GM15510 (cell line): ENCODE data around the gene TACR3.

Experiments used
- POLR2A ChIP-seq: IDR thresholded peaks from 3 replicates; pipeline ENCODE4 v1.6.1; 2011; ENCODE audit warnings: borderline replicate concordance; ENCODE audit not compliant: insufficient read length; ENCODE audit errors: extremely low read depth

Gene TACR3, protein sequence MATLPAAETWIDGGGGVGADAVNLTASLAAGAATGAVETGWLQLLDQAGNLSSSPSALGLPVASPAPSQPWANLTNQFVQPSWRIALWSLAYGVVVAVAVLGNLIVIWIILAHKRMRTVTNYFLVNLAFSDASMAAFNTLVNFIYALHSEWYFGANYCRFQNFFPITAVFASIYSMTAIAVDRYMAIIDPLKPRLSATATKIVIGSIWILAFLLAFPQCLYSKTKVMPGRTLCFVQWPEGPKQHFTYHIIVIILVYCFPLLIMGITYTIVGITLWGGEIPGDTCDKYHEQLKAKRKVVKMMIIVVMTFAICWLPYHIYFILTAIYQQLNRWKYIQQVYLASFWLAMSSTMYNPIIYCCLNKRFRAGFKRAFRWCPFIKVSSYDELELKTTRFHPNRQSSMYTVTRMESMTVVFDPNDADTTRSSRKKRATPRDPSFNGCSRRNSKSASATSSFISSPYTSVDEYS

GRCh38 chr4:103719830-103720207, at the start of gene TACR3:
Gene TACR3, minus strand, starts transcription at chr4:103719985. Its CDS starts 310 bp downstream, at chr4:103719675.
- no peak for TF ChIP-seq POLR2A

DNA sequence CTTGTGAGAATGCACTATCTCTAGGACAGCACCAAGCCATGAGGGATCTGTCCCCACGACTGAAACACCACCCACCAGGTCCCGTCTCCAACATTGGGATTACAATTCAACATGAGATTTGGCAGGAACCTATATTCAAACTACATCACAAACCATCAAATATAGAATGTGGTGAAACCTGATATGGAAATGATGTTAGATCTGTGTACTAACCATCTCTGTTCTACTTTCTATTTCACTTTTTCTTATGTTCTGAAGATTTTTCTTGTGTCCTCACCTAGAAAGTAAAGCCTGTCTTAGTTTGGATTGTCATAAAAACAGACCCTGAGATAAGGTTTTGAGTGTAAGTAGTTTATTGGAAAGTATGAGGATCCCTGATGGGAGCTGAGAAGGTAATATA, 37.8 kb upstream of the TACR3 start:
- TF ChIP-seq POLR2A: no peak

DNA sequence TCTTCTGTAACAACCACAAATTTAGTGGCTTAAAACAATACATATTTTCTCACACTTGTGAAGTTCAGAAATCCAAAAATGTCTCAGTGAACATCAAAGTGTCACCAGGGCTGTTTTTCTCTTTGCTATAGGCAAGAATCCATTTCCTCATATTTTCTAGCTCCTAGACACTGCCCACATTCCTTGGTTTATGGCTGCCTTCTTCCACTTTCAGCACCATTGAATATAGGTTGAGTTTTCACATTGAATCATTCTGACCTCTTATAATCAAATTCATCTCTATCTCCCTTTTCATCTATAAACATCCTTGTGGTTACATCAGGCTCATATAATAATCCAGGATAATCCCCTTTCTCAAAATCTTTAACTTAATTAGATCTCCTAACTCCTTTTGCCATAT, 37.0 kb upstream of the TACR3 start:
- TF ChIP-seq POLR2A: no peak

GRCh38 chr4:103754844-103755243, 35.1 kb upstream of the TACR3 start:
- no peak for TF ChIP-seq POLR2A

GRCh38 chr4:103753868-103754653, 34.3 kb upstream of the TACR3 start:
- TF ChIP-seq POLR2A: no peak

DNA sequence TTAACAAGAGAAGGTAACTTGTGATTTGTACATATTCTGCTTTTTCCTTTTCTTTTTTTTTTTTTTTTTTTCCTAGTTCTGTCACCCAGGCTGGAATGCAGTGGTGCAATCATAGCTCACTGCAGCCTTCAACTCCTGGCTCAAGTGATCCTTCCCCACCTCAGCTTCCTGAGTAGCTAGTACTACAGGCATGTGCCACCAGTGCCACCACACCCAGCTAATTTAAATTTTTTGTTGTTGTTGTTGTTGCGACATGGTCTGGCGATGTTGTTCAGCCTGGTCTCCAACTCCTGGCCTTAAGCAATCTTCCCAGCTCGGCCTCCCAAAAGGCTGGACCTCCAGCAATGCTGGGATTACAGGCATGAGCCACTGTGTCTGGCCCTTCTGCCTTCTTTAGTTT, 1.5 kb upstream of the TACR3 start:
- TF ChIP-seq POLR2A: no peak

GRCh38 chr4:103720661-103721060, 876 bp upstream of the TACR3 start:
- no peak for TF ChIP-seq POLR2A

DNA sequence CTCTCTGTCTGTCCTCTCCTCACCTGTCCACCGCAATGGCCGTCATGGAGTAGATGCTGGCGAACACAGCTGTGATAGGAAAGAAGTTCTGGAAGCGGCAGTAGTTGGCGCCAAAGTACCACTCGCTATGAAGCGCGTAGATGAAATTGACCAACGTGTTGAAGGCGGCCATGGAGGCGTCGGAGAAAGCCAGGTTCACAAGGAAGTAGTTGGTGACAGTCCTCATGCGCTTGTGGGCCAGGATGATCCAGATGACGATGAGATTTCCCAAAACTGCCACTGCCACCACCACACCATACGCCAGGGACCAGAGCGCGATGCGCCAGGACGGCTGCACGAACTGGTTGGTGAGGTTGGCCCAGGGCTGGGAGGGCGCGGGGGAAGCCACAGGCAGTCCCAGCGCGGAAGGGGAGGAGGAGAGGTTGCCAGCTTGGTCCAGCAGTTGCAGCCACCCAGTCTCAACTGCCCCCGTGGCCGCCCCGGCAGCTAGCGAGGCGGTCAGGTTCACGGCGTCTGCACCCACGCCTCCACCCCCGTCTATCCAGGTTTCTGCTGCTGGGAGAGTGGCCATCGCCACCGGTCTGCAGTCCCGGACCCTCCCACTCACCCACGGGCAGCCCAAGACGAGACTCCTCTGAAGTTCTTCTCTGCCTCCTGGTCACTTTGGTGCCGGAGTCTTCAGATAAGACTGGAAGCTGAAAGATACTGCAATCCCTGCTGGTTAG, 518 bp downstream of the TACR3 start:
- no peak for TF ChIP-seq POLR2A

GRCh38 chr4:103692615-103693014, 27.2 kb downstream of the TACR3 start:
- TF ChIP-seq POLR2A: no peak

DNA sequence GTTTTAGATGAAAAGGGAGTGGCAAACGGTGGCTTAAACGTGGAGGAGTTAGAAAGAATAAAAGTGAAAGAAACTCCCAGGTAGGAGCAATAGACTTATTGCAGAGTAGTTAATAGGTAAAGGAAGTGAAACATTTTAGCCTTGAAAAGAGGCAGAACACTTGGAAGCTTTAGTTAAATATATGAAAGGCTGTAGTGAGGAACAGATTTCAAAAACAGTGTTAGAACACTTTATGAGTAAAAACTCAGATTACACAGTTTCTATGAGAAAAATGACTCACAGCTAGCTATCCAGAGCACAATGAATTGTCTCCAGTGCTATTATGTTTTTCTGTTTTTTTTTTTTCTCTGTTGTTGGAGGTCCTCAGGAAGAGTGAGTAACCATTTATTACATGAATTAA, 45.8 kb downstream of the TACR3 start:
- no peak for TF ChIP-seq POLR2A

DNA sequence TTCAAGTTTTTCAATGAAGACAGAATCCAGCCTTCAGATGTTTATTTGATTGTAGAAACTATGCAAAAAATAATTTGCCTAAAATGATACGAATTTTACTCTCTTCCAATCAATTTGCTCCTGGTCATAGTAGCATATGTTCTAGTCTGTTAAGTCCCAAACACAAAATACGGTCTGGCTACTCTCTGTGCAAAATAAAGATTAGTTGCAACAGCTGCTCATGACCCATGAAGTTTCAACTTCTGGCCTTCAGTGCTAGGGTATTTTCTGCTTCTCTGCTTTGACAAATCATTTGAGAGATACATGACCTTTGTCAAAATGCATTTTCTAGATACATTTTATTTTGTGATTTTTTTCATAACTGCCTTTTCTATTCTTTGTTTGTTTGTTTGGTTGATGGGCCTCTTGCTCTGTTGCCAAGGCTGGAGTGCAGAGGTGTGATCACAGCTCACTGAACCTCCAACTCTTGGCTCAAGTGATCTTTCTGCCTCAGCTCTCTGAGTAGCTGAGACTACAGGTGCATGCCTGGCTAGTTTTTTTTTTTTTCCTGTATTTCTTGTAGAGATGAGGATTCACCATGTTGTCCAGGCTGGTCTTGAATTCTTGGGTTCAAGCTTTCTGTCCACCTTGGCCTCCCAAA, 55.2 kb downstream of the TACR3 start:
- no peak for TF ChIP-seq POLR2A

DNA sequence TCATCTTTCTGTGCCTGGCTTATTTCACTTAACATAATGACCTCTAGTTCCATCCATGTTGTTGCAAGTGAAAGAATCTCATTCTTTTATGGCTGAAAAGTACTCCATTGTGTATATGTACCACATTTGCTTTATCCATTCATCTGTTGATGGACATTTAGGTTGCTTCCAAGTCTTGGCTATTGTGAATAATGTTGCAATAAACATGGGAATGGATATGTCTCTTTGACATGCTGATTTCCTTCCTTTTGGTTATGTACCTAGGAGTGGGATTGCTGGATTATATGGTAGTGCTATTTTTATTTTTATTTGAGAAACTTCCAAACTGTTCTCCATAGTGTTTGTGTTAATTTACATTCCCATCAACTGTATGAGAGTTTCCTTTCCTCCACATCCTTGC, 71.2 kb downstream of the TACR3 start:
- no peak for TF ChIP-seq POLR2A

DNA sequence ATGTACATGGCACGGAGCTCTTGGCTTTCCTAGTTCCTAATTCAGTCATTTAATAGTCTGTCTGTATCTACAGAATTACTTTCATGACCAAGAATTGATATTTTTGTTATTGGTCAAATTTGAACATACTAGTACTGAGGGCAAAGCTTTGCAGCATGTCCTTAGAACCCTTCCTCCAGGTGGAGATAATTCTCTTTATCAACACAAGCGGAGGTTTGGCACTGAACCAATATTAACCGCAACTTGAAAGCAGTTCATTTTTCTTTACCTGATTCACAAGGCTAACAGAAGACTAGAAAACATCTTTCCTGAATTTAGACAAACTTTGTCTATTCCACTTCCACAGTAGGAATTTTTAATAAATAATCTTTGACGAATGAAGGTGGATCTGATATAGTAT, 73.8 kb downstream of the TACR3 start:
- TF ChIP-seq POLR2A: no peak

GRCh38 chr4:103634236-103634635, 85.5 kb downstream of the TACR3 start:
- no peak for TF ChIP-seq POLR2A

DNA sequence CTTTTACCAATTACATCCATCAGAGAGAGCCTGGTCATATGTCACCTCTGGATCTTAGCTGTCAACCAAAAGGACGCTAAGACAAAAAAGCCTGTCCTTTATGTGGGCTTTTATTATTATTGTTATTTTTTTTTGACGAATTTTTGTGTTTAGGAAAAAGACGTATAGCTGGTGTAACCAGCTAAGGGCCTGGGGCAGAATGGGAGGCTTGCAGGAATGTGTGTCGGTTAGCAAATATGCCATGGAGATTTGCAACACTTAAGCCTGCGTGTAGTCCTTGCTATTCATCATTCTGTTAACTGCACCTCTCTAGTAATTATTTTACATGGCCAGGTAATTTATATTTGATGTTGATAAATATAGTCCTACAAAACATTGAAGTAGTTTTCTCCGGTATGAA, 93.5 kb downstream of the TACR3 start:
- TF ChIP-seq POLR2A: no peak
